Stimulated activated CD8-positive, alpha-beta memory T cell treated with anti-CD3 and anti-CD28 coated beads, Interleukin-7, amount 100 ng/mL, for 48 hours (primary cell): ENCODE measurements around the gene DDX41.
"Not testable (repeated sequence)": the region's sequence is repeated elsewhere in the genome, so short reads cannot be mapped to it uniquely, and the experiment has no call there.

Experiments used
- DNase-seq, 2 donors: peaks; one replicate each; pipeline ENCODE4 v3.0.0-alpha.2; 2020; ENCODE audit warnings: low read depth in 1 of 2; ENCODE audit errors: extremely low read depth in 1 of 2

The DDX41 gene

DNA sequence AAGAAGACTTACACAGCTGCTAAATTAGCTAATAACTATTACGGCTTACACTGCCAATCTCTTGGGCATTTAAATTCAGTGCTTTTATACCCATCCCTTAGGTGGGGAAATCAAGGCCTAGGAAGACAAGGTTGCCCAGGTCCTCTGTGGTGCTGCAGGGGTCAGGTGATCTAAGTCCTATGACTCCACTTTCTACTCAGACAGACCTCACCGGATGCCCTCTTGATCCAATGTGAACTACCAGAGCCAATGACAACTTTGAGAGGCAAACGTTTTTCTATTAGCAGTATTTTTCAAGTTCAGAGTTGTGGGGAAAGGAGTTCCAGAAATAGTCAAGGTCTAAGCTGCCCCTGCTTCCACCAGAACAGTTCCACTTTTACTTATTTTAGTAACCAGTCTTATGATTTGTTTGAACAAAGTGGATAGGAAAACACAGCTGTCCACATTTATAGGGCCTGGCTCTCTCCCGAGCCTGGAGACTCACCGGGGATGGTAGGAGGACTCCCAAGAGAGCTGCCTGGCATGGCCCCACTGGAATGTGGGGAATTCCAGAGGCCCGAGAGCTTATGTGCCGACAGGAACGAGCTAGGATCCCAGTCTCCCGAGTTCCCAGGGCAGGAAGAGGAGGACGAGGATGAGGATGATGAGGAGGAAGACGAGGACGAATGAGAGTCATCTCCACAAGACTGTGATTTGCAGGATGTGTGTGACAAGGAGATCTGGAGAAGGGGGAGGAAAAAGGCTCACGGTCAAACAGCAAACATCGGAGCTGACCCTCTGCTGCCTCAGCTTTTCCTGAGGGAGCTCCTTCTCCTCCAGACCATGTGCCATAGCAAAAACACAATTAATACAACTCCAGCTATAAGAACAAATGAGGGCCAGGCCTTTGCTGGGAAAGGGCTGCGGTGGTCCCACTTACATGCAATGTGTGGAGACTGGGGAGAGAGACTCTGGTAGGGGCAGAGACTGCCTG, 20.9 kb upstream of the DDX41 start:
- DNase-seq: no peak

DNA sequence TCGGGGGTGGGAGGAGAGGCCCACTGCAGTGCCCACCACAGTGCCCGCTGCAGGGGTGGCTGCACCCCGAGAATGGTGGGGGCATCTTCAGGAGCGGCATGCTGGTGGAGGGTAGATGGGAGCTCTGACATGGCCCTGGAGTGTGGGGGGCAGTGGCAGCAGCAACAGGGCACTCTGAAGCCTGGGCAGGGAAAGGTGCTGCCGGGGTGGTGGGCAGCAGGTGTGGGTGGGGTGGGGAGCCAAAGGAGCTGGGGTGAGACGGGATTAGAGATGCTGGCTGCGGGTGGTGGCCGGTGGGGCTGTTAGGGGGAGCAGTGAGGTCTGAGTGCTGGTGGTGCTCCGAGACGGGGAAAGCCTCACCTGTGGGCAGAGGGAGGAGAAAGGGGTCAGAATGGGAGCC, 19.6 kb upstream of the DDX41 start:
- no peak for DNase-seq

DNA sequence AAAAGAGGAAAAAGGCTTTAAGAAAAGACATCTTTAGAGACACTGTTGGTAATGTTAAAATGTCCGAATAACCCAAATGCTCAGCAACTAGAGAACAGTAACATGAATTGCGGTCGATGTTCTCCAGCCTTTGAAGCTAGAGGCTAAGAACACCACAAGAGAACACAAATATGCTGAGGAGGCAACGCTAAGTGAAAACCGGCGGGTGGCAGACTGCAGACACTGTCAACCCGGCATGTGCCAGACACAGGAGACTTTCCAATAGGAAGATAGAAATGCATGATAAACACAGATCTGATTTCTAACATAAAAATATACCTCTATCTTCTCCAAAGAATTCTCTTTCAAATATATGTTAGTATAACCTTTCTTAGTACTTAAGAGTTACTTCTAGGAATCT, 18.4 kb upstream of the DDX41 start:
- no peak for DNase-seq

DNA sequence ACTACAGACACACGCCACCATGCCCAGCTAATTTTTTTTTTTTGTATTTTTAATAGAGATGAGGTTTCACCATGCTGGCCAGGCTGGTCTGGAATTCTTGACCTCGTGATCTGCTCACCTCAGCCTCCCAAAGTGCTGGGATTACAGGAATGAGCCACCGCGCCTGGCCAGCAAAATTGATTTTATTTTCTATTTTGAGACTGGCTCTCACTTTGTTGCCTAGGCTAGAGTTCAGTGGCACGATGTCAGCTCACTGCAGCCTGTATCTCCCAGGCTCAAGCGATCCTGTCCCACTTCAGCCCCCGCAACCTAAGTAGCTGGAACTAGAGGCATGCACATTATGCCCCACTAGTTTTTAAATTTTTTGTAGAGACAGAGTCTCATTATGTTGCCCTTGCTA, 17.7 kb upstream of the DDX41 start:
- DNase-seq: not testable (repeated sequence)

DNA sequence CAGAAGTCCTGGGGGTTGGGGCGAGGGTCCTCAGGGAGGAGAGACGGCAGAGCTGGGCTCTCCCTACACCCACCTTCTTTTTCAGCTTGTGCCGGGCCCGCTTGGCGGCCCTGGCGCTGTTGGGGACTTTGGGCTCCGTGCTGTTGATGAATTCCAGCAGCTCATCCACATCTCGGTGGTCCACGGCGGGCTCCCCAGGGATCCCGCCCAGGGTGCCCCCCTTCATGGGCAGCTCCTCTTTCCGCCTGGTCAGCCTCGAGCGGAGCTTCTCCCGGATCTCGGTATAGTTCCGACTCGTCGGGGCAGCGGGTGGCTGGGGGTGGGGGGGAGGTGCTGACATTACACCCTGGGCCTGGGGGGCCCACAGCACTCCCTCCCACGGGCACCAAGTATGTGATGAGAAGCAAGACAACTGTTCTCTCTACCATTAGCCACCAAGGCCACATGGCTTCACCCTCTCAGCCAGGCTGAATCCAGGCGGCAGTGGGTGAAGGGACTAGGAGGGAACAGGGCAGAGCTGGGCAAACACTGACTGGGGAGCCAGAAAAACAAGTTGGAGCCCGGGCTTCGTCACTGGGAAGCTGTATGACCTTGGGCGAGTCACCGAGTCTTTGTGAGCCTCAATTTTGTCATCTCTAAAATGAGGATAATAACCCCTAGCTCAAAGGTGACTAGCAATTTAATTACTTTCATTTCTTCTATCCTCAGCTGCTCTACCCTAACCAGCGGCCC, 14.6 kb upstream of the DDX41 start:
- DNase-seq: no peak

DNA sequence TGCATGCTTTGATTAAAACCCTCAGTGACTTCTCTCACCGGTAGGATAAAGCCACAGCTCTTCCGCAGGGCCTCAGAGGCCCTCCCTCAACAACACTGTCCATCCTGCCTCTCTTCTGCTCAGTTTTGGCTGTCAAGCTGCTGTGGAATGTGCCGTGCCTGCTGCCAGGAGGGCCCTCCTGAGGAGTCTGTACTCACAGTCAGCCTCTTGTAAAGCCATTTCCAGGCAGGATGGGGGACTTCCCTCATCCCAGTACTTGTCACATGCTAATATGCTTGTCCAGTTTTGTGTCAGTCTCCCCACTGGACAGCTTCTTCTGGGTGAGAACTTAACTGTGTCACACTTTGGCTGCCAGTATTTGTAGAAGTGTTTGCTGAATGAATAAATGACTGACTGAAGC, 13.9 kb upstream of the DDX41 start:
- no peak for DNase-seq

DNA sequence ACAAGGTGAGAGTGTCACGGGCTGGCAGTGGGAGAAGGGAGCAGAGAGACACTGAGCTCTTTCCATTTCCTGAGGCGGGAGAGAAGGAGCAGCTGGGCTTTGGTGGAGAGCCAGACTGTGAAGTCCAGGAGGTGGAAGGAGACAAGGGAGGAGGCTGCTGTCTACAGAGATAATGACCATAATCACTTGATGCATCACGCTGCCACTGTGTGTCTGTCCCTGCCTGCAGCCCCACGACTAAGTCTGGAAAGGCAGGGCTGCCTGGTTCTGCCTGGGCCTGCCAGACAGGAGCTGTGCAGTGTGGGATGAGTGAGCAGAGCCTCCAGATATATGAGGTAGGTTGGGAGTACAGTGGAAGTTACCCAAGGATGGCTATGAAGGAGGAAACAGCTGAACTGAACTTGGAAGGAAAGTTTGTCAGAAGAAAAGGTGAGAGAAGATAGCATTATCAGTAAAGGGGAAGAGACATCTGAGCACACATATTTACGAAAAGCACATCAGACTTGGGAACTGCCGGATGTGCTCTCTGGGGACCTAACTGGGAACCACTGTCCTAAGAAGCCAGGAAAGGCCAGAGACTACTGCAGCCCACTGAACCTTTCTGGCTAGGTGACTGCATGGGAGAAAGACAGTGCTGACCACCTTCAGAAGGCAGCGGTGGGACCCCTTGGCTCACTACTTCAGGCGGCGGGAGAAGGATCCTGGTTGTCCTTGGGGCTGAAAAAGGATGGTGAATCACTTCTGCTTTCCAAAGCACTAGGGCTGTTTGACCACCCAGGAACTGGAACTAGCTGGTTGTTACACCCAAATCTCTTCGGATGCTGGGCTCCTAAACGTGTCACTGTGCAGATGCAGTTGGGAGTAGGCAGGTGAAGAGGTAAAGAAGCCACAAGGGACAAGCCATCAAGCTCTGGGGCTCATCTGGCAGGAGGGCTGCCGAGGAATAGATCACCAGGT, 12.8 kb upstream of the DDX41 start:
- DNase-seq: no peak

DNA sequence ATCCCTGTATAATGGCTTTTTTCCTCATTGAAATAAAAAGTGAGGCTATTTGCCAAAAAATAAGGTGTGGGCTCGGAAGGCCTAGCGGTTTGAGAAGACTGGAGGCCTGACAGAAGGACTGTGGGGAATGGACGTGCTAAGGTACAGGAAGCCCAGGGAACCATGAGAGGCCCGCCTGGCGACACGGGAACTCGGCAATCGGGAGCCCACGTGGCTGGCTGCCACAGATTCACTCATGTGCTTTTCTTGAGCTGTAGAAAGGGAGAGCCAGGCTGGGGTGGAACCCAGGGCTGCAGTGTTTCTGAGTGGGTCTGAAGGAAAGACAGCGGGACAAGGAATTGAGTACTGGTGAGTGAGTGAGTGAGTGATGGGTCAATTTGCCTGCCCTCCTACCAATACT, 11.9 kb upstream of the DDX41 start:
- no peak for DNase-seq

DNA sequence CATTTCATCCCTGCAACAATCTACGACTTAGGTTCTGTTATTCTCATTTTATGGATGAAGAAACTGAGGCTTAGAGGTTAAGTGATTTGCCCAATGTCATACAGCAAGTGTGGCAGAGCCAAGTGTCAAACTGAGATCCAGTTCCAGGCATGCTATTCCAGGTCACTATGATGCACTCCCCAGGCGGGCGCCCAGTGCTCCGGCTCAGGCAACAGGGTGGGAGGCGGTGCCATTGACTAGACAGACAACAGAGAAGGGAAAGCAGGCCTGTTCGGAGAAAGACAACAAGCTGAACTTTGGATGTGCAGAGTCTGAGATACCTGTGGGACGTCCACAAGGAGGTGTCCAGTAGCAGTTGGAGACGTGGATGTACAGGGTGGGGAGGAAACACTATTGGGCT, 10.8 kb upstream of the DDX41 start:
- DNase-seq: no peak

DNA sequence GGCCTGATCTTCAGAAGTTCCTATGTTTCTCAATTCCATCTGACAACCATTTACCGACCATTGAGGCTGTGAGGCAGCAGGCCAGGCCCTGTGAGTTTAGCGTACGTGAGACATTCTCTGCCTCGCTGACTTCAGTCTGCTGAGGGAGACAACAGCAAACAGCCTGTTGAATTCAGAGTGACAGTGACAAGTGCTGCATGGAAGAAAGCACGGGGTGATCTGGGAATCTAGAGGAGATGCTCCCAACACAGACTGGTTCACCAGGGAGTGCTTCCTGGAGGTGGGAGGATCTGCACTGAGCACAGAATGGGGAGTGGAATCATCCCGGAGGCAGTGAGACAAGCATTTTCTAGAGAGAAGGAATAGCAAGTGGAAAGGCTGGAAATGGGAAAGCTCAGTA, 10.0 kb upstream of the DDX41 start:
- DNase-seq: no peak

DNA sequence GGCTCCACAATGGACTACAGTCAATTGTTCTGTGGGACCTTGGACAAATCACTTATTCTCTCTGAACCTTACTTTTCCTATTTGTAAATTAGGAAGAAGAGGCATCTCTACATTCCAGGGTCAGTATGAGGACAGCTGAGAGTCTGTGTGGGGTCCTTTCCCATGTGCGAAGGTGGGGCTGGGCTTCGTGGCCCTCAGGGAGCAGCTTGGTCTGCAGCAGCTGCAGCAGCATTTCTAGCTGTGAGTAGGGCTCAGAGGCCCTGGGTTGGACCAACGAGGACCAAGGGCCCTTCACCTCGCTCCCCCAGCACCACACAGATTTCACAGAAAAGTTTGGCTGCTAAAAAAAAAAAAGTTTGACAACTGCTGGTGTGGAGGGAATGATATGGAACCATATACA, 9.4 kb upstream of the DDX41 start:
- no peak for DNase-seq

DNA sequence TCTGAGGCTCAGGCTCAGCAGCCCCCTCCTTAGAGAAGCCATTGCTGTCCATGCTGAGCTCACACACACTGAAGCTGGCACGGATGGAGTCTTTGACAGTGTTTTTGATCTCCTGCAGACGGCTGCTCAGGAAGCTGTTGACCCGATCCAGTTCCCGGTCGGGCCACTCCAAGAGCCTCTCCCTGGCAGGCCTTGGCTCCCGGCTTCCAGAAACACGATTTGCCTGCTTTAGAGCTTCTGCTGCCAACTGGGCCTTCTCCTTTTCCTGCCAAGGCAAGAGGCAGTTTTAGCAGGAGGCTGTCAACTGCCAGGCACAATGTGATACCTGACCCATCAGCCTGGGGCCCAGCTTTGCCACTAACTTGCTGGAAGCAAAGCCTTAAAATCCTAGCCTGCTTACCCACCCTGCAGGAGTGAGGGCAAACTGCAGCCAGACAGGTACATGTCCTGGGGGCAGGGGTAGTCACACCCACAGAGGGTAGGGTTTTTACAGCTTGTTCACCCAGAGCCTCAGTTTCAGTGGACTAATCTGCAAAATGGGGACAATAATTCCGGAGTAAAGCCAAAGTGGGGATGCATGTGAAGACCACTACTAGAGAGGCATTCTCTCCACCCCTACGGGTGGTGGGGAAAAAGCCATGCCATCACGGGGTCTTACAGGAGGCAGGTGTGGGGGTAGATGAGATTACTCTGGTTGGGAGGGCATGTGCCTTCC, 8.3 kb upstream of the DDX41 start:
- no peak for DNase-seq

DNA sequence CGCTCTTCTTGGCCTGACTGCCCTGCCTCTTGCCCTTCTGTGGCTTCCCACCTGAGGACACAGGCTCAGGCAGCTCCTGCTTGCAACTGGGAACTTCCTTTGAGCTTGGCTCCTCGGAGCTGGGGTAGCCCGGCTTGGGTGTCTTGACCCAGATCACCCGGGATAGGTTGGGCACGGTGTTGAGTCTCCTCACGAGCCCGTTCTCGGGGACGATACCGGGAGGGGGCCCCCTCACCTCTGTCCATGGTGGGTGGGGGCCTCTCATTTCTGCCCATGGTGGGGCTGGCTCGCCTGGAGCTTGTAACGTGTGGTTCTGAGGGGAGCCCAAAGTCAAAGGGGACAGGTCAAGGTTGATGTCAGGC, 7.8 kb upstream of the DDX41 start:
- DNase-seq: no peak

DNA sequence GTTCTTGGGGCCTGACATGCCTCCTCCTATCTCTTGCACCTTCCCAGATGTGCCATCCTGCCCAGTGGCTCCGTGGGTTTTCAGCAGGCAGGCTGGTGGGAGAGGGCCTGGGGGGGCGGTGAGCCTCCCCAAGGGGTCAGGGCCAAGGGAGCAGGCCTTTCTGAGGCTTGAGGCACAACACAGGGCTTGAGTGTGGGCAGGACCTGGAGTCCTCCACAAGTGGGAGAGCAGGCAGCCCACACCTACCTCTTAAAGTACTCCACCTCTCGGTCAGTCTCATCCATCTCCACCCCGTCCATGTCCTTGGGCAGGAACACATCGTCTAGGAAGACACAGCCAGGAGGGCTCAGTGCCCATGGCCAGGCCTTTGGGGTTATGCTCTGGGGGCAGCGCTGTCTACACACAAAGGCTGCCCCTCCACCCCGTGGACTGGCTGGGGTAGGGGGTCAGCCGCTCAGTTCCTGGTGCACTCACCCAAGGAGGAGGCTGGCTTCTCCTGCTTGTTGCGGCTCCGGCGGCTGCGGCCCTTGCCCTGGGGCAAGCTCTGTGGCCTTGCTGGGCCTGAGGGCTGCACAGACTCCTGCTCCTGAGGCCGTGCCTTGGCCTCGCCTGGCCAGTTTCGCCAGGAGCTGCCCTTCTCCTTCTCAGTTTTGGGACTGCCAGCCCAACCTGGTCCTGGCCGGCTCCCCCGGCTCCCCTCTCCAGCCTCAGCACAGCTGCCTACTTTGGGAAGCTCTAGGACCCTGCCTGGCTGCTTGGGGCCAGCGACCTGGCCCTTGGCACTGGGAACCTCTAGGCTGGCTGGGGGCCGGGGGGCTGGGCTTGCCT, 7.2 kb upstream of the DDX41 start:
- no peak for DNase-seq

DNA sequence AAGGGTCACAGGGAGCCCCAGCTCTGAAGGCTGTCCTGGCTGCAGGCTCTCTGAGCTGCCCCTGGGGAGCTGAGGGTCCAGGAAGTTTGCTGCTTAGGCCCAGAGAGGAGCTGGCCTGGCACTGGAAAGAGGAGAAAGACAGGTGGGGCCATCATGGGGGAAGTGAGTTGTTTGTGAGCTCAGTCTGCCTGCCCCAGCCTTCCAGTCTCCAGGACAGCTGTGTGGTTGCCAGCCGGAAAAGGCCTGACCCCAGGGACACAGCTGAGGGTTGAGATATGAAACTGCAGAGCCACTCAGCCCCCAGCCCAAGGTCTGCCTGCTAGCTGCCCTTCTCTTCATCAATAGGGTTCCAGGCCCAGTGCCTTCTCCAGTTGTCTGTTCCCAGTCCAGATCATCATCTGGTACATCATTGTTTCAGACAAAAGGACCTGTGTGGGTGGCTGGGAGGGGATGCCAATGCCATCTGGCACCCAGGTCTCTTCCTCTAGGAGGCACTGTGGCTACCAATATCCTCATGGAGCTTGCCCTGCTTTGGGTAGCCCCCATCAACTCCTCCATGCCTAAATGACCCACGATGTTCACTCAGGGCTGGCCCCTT, 4.3 kb upstream of the DDX41 start:
- no peak for DNase-seq

DNA sequence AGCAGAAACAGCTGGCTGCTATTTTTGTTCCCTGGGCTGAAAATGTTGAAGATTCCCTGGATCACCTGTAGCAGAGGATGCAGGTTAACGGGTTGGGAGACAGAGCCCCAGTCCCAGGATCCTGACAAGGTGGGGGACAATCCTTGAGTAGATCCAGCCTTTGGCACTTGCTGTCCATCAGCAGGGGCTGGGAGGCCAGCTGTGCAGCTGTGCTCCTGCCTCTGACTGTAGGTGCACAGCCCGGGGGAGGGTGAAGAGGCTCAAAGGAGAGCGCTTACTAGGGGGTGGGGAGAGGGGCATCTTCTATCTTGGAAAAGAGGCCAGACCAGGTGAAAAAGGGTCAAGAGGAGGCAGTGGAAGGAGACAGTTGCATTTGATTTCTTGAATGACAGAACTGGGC, 3.5 kb upstream of the DDX41 start:
- DNase-seq: no peak

DNA sequence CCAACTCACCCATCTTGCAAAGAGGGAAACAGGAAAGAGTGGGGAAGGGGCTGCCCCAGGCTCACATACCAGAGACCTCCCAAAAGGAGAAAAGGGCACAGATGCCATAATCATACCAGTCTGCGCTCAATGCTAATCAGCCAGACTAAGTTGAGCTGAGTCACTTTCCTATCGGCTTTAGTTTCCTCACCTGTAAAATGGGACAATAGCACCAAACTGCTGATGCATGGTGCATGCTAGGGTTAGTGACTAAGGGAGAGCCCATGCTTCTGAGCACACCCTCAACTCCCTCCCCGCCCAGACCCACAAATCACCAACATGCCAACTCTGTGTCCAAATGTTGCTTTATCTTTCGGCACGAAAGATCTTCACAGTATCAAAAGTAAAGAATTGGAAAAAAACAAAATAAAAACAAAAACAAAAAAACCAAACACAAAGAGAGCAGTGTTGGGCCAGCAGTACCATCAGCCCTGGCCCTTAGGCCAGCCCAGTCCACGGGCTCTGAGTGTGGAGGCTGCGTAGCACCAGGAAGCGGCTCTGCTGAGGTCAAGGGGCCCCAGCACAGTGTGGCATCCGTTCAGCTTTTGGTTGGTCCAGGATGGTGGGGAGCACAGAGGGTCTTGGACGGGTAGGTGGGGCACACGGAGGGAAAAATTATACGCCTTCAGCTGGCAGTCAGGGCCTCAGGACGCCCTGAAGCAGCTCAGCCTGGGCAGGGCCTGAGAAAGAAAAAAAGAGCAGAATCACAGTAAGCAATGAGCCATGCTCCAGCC, 2.9 kb upstream of the DDX41 start:
- DNase-seq: no peak

DNA sequence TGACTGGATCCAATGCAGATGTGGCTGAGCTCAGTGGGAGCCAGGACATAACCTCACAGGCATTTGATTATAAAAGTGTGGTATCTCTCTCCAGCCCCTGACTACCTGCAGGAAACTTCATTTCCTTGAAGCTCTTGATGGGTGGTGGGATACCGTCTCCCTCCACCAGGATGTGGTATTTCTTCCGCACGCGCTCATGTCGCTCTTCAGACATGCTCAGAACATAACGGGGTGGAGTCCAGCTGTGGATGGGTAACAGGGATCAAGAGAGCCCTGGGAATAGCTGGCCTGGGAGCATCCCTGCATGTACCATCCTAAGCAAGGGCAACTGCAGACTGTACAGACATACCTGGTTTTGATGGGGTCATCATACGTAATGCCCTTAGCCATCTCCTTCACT, 1.2 kb downstream of the DDX41 start:
- DNase-seq: no peak

DNA sequence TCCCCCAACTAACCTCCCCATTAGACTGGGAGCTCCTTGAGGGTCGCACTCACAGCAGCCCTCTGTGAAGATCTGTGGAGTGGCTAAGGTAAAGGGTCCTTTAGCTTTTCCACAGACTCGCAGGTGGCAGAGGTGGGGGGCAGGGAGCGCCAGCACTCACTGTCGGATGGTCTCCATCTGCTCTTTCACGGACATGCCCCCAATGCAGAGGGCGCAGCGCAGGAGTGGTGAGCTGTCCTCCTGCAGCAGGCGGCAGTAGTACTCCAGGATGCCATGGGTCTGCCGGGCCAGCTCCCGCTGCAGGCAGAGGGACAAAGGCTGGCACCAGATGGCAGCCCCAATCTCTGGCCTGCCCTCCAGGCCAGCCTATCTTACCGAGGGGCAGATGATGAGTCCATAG, 2.2 kb downstream of the DDX41 start:
- DNase-seq: no peak
